NCI-H2196 (cell line): Measurements from ENCODE around the gene HPSE2.

Experiments used
- DNase-seq: peaks from one replicate; lab custom pipeline; 2025; ENCODE audit not compliant: unreplicated experiment; lab: John Stamatoyannopoulos, UW

Gene HPSE2

DNA sequence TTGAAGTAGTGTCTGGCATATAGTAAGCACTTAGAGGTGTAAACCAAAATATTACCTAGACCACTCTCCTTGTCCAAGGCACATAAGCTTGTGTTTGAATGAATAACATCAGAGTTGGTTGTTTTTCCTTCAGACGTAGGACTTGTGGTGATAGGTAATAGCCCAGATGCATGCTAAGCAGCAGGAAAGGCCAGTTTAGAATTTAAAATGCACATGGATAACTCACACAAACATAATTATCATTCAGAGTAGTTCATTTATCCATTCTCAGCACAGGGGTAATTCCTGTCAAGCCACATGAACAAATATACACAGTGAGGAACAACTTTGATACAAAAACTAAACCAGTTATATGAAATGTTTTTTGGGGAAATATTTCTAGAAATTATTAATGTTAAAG, 607.9 kb downstream of the HPSE2 start:
- no peak for DNase-seq

DNA sequence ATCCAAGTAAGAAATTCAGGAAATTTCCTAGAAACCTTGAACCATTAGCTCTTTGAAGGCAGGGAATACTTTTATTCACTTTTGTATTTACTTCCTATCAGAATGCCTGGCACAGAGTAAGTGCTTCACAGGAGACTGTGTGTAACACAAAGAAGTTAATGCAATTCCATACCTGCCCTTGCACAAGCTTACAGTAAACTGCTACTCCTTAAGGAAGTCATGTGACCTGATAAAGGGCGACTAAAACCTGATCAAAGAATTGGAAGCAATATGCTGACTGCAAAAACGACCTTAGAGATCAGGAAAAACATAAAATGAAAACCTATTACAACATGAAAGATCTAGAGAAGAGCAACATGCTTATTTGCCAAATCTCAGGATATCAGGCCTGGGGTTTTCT, 610.7 kb downstream of the HPSE2 start:
- DNase-seq = no peak

DNA sequence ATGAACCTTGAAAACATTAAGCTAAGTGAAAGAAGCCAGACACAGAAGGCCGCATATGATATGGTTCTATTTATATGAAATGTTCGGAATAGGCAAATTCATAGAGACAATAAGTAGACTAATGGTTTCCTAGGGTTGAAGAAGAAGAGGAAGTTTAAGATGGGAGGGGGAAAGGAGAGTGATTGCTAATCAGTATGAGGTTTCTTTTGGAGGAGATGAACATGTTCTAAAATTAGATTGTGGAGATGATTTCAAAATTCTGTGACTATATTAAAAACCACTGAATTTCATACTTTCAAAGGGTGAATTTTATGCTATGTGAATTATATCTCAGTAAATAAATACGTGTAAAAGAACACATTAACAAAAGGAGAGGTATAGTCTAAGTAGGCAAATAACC, 612.5 kb downstream of the HPSE2 start:
- DNase-seq = no peak

DNA sequence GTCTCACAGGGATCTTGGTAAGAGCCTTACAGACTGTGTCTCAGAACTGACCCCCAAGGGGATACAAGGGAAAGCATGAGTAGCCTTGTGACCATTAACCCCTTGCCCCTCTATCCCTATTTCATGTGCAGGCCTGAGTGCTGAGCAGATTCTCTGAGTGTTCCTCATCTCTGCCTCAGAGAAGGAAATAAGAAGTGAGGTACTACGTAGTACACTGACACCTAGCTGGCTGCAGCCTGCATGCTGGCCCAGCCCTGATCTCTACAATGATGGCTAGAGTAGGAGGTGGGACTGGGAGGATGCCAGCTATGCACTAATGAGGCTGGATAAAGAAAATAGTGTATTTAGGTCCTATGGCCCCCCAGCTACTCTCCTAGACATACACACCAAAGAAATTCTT, 614.0 kb downstream of the HPSE2 start:
- no peak for DNase-seq

DNA sequence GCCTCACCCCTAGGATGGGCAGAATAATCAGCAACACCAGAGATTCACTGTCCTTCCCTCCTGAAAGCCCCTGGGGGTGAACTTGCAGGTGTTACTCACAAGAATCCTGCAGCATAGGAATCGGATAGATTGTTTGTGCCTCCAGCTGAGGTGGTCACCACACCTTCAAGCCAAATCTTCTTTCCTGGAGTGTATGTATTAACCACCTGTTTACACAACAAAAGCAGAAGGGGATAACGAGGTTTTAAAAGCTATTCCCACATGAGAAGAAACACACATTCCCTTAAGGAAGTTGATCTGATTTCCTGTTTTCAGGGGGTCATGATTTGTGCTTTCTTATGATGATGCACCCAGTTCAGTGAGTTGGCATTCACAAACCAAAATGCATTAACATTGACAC, 615.1 kb downstream of the HPSE2 start:
- no peak for DNase-seq

DNA sequence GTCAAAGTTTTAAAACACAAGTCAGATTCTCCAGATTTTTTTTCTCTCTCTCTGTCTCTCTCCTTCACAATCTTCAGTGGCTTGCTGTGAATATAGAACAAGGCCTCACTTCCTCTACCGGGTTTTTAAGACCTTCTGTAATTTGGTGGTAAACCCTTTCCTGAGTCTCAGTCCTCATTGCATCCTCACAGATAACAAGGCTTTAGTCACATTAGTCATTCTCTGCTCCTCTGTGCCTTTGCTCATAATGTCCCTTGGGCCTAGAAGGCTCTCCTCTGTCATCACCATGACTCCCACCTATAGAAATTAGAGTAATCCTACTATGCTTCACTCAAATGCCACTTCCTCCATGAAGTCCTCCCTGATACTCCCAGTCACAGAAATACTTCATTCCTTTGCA, 616.2 kb downstream of the HPSE2 start:
- no peak for DNase-seq

DNA sequence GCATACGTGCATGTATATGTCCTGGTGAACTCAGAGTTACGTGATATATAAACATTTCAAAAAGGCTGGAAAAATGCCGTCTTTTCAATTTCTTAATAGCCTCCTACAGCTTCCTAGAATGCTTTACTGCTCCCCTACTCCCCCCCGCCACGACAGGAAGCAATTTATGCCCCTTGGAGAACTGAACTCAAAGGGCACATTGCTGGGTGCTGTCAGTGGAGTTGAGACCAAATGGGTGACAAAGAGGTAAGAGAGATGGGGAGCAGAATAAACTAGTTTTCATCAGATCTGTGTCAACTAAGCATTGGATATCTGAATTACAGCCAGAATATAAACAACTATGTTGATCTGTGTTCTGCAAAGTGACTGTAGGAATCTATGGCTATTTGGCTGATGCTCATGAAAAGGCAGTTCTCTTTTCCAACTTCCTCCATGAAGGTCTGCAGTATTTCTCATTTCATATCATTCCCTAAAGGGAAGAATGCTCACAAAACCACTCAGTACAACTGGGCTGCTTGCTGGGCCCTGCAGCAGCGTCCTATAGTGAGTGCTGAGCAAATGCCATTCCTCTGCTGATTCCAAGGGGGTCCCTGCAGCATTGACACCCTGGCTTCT, 617.6 kb downstream of the HPSE2 start:
- DNase-seq = no peak

DNA sequence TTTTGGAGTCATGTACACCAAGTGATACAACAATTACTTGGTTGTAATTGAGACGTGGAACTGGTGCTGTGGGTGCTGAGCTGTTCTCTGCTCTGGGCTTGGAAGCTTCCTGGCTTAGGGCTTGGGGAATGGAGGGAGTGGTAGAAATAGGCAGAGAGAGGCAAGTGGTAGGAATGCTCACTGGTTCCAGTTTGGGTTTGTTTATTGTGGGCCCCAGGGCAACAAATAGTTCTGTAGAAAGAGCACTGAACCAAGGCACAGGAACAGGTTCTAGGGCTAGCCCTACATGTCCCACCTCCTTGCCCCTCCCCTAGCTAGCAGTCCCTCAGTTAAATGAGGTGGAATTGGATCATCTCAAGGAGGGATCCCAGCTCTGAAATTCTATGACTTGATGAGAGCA, 622.2 kb downstream of the HPSE2 start:
- no peak for DNase-seq

DNA sequence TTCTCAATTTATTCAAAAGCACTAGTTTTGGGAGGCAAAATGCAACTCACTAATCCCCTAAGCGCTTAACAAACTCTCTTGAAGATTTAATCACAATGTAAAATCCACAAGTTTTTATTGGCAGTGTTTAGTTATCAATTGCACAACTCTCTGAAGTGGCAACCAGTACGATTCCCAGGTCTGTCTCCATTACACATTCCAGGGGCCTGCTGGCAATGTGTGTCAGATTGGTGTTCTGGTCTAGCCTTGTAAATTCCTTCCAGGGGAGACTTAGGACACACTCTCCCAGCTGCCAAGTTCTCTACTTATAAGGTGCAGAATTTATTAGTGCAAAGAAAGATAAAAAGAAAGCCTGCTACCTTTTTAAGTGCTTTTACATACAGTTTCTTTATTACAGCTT, 624.2 kb downstream of the HPSE2 start:
- DNase-seq = no peak

DNA sequence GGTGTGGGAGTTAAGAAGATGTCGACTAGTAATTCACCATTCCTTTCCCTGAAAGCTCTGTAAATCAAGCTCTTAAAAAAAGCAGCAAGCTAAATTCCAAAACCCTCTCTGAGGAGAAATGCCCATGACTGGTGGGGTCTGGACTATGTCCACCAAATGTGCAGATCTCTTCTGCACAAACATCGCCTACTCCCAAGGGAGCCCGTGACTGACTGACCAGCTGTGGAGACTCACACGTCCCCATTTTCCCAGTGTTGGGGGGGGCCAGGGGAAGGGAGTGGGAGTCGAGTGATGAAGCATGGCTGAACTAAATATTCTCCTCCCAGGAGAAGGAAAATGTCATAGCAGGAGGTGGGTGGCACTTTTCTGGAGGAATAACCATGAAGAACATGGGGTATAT, 624.8 kb downstream of the HPSE2 start:
- no peak for DNase-seq

DNA sequence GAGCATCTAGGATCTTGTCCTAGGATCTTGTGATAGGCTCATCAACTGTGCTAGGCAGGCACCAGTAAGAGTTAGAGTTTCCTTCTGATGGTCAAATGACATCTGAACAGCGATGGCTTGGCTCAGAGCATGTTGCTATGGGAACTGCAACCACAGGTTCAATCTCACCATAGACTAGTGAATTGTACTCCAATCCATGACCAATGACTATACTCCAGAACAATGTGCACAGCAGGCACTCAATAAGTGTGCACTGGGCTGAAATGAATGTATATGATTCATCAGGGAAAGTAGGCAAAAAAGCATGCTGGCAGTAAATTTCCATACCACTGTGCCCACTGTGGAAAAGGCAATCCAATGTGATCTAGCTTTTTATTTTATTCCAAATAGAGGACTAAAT, 625.4 kb downstream of the HPSE2 start:
- no peak for DNase-seq

DNA sequence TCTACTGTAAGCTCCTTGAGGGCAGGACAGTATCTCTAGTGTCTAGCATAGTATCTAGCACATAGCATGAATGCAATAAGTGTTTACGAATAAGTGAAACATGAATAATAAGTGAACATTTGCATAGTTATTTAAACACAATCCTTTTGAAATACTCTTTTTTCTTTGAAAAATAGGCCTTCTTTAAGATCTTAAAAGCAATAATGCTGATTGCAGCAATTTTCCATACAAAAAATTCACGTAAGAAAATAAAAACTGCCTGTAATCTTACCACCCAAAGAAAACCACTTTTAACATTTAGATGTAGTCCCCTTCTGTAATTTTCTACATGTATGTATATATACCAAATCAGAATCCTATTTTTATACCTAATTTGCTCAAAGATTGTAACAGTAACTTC, 626.4 kb downstream of the HPSE2 start:
- no peak for DNase-seq

DNA sequence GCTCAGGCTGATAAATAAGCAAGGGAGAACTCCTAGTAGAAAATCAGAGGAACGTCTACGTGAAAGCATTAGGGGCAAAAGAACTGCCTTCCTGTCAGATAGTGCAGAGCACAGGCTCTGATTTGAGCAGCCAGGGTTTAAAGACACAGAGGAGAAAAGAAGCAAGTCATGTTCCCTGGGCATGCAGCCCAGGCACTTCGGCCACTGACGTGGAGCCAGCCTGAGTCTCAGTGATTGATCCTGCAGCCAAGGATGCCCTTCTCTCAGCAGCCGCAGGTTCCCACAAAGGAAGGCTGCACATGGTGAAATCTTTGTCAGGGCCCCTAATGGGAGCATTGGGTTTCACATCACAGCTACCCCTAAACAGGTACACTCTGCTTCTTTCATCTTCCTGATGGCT, 627.2 kb downstream of the HPSE2 start:
- DNase-seq = no peak

DNA sequence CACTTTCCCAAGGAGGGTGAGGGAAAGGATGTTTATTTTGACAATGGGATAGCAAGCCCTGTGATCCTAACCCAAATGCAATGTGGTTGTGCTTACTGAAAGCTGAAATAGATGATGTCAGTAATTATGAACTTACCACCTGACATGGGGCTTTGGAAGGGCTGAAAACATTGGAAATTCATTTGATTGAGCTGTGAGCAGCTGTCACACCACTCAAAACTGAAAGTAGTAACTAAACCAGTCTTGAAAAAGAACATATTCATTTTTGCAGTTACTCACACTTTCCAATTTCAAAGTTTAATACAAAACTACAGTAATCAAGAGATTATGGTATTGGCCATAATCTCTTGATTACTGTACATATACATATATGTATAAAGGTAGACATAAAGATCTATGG, 633.4 kb downstream of the HPSE2 start:
- no peak for DNase-seq

DNA sequence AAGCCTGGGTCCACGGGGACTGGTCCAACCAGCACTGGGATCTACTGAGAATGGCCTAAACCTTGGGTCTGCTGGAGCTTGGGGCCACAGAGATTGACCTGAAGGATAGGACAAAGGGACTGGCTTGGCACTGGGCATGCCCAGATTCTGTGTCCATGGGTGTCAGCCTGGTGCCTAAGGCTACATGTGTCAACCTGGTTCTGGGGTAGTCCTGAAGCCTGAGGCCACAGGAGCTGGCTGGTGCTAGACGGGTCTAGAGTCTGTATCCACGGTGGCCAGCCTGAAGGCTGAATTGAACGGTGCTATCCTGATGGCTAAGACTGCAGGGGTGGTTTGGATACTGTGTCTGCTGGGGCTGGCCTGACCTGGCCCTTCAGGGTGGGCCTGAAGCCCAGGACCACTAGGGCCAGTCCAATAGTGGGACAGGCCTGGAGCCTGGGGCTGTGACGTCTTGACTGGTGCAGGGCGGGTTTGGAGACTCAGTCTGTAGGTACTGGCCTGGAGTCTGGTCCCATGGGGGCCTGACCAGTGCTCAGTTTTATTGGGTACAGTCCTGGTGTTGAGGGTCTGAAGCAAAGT, 636.5 kb downstream of the HPSE2 start:
- DNase-seq = no peak

DNA sequence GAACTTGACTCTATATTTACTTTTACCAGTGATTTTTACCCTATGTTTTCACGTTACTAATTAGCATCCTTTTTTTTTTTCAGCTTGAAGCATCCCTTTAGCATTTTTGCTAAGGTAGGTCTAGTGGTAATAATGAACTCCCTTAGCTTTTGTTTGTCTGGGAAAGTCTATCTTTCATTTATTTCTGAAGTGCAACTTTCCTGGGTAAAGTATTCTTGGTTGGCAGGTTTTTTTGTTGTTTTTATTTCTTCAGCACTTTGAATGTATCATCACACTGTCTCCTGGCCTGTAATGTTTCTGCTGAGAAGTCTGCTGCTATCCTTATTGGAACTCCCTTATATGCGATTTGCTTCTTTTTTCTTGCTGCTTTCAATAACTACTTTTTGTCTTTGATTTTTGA, 639.2 kb downstream of the HPSE2 start:
- no peak for DNase-seq

DNA sequence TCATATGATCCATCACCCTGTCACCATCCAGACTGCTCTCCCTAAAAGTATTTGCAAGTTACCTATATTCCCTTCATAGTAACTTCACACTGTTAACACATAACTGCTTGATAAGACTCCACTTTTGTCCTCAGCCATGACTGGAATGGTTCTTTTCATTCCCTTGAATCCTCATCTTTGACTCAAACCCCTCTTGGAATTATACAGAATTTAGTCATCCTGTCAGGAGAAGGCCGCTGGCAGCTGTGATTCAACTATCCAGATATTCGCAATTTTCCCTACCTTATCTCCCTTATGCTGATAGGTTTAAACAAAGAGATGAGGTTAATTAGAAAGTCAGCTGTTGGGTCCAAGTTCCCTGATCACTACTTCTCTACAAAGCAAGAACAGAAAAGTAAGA, 646.0 kb downstream of the HPSE2 start:
- no peak for DNase-seq

DNA sequence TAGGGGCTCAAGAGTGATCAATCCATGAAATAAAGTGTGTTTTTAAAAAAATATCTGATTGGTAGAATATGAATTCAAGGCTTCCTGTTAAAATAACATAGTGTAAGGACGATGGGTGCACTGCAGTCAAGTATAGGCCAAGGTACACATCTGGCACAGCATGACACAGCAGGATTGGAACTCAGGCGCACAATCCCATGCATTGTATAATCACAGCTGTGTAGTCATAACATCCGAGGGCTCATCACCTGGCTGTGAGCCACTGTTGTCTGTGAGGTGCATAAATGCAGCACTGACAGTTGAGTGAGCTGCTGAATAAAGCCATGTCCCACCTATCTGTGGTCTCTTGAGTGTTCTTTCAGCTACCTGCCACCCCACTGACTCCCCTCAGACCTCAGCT, 646.6 kb downstream of the HPSE2 start:
- no peak for DNase-seq

DNA sequence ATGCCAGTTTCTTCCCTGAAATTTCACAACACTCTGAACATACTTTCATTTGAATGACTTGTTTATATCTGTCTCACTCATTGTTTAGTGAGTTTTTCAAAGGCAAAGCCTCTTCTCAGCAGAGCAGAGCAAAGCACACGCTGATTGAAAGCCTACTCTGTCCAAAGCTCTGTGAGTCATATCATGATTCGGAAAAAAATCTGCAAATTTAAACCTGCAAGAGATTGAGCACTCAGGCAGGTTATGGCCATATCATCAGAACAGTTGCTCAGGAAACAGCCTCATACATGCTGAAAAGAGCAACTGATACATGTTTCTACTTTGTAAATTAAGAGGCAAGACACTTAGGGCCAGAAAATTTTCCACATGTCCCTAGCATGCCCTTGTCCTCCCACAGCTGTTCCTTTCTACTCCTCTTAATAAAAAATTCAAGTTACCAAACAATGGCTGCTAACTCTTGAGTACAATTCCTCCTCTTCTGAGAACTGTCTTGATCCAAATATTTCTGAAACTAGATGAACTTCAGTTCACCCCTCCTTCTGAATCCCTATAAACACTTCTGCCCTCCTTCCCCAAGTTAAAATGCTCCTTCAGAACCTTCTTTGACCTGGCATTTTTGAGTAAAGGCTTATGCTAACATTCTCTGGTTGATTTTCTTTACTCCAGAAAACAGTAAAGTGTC, 648.4 kb downstream of the HPSE2 start:
- DNase-seq = no peak

DNA sequence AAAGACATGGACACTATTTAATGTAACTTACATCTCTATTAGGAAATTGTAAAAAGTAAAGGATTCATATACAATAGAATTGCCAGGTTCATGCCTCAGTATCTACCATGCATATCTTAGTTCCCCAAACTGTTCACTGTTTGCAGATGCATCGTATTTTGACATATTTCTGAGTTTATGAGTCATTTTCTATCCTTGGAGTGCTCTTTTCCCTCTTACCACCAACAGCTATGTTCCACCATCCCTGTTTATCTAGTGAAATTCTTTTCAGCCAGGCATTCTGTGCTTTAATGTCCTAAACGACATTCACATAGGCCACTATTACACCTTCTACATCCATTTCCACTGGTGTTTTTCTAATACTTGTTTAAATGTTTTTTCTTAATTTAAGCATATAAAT, 649.6 kb downstream of the HPSE2 start:
- DNase-seq = no peak

DNA sequence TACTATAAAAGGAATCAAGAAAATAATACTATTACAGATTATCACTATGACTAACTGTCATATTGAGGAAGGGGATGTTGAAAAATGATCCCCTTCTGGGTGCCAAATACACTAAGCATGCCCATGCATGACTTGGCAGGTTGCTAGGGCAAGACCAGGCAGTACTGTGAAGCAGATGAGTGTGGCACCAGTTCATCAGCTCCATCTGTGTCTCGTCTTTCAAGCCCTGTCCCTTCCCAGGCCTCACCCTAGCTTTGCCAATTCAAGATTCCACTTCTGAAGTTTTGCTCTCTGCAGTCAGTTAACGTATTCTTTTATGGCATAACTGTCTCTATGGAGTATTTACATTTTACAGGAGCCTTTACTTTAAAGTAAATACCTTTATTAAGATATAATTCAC, 653.3 kb downstream of the HPSE2 start:
- DNase-seq = no peak

DNA sequence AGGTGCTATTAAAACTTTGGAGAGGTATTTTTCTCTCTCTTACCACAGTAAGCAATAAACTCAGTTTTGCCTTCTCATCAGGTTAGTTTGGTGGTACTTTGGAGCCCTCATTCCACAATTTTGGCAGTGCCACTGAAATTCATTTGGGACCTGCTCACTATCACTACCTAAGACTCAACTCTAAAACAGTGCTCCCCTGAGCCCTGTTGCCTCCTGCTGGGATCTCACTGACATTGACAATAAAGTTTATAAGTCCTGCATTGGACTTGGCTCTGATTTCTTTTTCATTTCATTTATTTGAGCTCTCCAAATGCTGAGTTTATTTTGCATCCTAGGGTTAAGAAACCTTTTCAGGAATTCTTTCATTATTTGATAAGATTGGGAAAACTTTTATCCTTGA, 658.1 kb downstream of the HPSE2 start:
- no peak for DNase-seq

DNA sequence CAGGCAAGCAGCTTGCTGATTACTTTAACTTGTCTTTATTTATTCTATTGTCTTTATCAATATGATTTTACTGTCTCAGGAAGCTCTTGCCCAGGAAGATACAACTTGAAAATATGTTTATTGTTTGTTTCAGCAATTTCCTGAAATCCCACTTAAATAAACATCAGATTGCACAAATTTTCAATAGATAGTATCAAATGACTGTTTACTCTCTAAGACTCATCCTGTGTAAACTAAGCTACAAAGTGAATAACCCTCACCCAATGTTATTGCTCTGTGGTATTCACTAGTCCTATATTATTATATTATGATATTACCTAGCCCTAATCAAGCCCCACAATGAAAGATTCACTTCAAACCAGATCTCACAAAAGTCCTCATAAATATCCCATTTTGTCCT, 658.5 kb downstream of the HPSE2 start:
- DNase-seq = no peak
